Measurements from ENCODE around the gene WDR33. TPM values are rescaled to one million over a fixed set of nuclear protein-coding genes. Genes with fewer than 3 reads are reported as not detected.
A peak's percentile ranks its signal among the peaks of the same experiment; 100 is the strongest.
"Not testable (repeated sequence)": the region's sequence is repeated elsewhere in the genome, so short reads cannot be mapped to it uniquely, and the experiment has no call there.

WDR33 gene
- total RNA-seq, 1 donor from 2014 or later = 54.7 TPM

- no peaks in the 10 kb centered on the region for H3K9me3 Mint-ChIP-seq
- no peaks in the 10 kb centered on the region for H3K27me3 Mint-ChIP-seq
- no peaks in the 10 kb centered on the region for H3K4me1 Mint-ChIP-seq (ENCODE audit: unreplicated experiment)
- peaks cover 18% of the 10 kb centered on the region for H3K36me3 Mint-ChIP-seq
- no peak overlapping the region for H3K4me3 Mint-ChIP-seq
- H3K27ac Mint-ChIP-seq = no peak overlapping the region
- no peak for DNase-seq (ENCODE audit: extremely low spot score, unreplicated experiment)
- TF ChIP-seq CTCF (conservative IDR thresholded peaks at IDR 0.05) = no peak
Observed at GRCh38 chr2:127759931-127760330, 51.0 kb downstream of the WDR33 start.

DNA sequence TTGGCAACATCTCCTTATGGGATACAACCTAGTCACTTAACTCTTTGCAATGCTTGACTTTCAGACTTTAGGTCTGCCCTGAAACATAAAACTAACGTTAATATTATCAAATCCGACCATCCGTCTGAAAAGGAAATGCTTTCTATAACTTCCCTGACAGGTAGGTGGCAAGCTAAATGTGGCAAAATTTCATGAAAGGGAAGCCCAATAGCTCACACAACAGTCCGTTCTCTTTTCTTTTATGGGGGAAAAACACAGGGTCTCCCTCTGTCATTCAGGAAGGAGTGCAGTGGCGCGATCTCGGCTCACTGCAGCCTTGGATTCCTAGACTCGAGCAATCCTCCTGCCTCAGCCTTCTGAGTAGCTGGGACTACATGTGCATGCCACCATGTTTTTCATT lies 56.8 kb downstream of the WDR33 start:
- no peak for DNase-seq (ENCODE audit: extremely low spot score, unreplicated experiment)
- H3K4me1 Mint-ChIP-seq (ENCODE audit: unreplicated experiment) = no peaks in the 10 kb centered on the region
- TF ChIP-seq CTCF (conservative IDR thresholded peaks at IDR 0.05) = no peak
- no peak overlapping the region for H3K4me3 Mint-ChIP-seq
- H3K9me3 Mint-ChIP-seq = no peaks in the 10 kb centered on the region
- no peak overlapping the region for H3K27ac Mint-ChIP-seq
- peaks cover 3% of the 10 kb centered on the region for H3K36me3 Mint-ChIP-seq
- no peaks in the 10 kb centered on the region for H3K27me3 Mint-ChIP-seq

DNA sequence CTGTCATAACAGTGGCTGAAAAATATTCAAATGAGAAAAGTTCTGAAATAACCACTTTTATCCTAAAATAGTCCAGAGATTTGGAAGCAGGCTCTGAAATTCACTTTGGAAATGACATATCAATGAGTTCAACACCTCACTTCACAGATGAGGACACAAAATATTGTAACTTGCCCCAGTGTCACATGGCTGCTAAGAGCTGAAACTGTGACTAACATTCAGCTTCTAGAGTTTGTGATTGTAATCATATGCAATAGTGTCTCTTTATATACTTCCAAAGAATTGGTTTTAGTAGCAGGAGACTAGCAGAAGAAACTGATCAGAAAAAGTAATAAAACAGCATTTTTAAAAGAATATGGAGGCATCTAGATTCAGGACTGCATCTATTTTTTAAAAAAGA lies 57.6 kb downstream of the WDR33 start:
- Mint-ChIP-seq H3K27me3 (no peaks in the 10 kb centered on the region), H3K4me3 (no peak overlapping the region), H3K4me1 (ENCODE audit: unreplicated experiment) (no peaks in the 10 kb centered on the region), H3K27ac (no peak overlapping the region), H3K36me3 (peaks cover 3% of the 10 kb centered on the region), H3K9me3 (no peaks in the 10 kb centered on the region)
- no peak for TF ChIP-seq CTCF (conservative IDR thresholded peaks at IDR 0.05)
- DNase-seq (ENCODE audit: extremely low spot score, unreplicated experiment) = no peak

DNA sequence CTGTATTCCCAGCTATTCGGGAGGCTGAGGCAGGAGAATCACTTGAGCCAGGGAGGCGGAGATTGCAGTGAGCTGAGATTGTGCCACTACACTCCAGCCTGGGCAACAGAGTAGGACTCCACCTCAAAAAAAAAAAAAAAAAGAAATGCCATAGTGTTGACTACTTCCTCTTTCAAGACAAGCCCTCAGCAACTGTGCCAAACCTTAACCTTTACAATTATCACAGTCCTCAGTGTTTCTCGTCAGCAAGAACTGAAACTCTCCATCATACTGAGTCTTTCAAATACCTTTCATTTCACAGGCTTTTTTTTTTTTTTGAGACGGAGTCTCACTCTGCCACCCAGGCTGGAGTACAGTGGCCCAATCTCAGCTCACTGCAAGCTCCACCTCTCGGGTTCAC lies 61.4 kb downstream of the WDR33 start:
- H3K36me3 Mint-ChIP-seq = peaks cover 18% of the 10 kb centered on the region
- H3K27ac Mint-ChIP-seq = peak overlapping the region; percentile 57
- not testable (repeated sequence) for DNase-seq (ENCODE audit: extremely low spot score, unreplicated experiment); H3K27me3 Mint-ChIP-seq; H3K4me1 Mint-ChIP-seq (ENCODE audit: unreplicated experiment); H3K4me3 Mint-ChIP-seq; H3K9me3 Mint-ChIP-seq

DNA sequence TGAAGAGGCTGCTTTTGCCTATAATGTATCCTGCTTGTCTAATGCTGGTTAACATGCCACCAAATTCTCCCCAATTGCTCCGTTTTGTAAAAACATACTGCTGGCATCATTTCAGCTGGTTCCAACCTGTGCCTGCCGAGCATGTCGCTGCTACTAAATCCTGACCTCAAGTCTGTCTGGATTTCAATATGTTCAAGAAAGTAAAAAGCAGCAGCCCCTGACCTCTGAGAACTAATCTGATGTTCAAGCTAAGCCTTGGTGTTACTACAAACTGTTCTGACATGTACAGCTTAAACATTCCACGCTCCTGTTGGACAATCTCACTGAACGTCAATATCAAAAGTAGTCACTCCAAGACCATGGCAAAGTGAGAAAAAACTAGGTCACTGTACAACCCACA lies 63.4 kb downstream of the WDR33 start:
- no peaks in the 10 kb centered on the region for H3K27me3 Mint-ChIP-seq
- H3K4me1 Mint-ChIP-seq (ENCODE audit: unreplicated experiment) = no peaks in the 10 kb centered on the region
- peaks cover 15% of the 10 kb centered on the region for H3K36me3 Mint-ChIP-seq
- no peak overlapping the region for H3K4me3 Mint-ChIP-seq
- no peak for TF ChIP-seq CTCF (conservative IDR thresholded peaks at IDR 0.05)
- no peak overlapping the region for H3K27ac Mint-ChIP-seq
- H3K9me3 Mint-ChIP-seq = no peaks in the 10 kb centered on the region
- no peak for DNase-seq (ENCODE audit: extremely low spot score, unreplicated experiment)

DNA sequence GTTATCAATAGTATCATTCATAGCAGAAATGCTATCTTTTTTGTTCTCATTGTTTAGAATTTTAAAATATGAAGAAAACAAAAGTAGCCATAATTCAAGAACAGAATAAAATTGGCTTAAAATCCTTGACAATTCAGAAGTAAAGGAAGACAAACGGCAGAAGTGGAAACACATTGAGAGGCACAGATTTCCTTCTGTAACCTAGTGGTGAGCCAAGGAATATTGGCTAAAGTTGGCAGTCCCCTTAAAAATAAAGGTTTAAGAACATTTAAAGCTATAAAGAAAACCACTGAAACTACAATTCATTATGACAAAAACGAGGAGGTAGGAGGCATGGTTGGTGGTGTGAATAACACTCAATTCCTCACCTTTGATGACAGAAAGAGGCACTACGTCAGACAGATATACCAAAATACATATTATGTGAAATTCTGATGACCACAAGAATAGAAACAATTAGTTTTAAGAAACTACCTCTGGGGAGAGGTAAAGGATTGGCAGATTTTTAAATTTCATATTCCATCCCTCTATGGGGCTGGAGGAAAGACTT lies 67.4 kb downstream of the WDR33 start:
- Mint-ChIP-seq H3K4me3 (no peak overlapping the region), H3K4me1 (ENCODE audit: unreplicated experiment) (no peaks in the 10 kb centered on the region), H3K9me3 (no peaks in the 10 kb centered on the region), H3K27me3 (no peaks in the 10 kb centered on the region), H3K27ac (no peak overlapping the region), H3K36me3 (peaks cover 30% of the 10 kb centered on the region)
- peak; percentile 59 for TF ChIP-seq CTCF (conservative IDR thresholded peaks at IDR 0.05)
- DNase-seq (ENCODE audit: extremely low spot score, unreplicated experiment) = no peak
